Gastroesophageal sphincter (tissue), 3 donors: ENCODE results near the gene FOXP4.

Experiments
- POLR2A ChIP-seq, 2 donors: fragments of 450-650 bp; IDR thresholded peaks; one replicate each; pipeline ENCODE4 v1.6.1; 2017; ENCODE audit warnings: antibody characterized with exemption in 2 of 2, mild to moderate bottlenecking in 2 of 2, moderate library complexity in 1 of 2
- POLR2AphosphoS5 ChIP-seq: sonication (generic); formaldehyde crosslinking; IDR thresholded peaks from one replicate; pipeline ENCODE4 v1.6.1; 2017; ENCODE audit warnings: antibody characterized with exemption
- TF ChIP-seq, protein P1 (sequence below), 4 experiments: fragments of 200-600 bp in 2 of 4; fragments of 450-650 bp in 2 of 4; sonication (generic) in 1 of 4; IDR thresholded peaks; one replicate each; pipeline ENCODE4 v1.5.1; 2017 to 2019; ENCODE audit warnings: antibody characterized with exemption in 4 of 4, mild to moderate bottlenecking in 2 of 4, moderate library complexity in 2 of 4

DNA sequence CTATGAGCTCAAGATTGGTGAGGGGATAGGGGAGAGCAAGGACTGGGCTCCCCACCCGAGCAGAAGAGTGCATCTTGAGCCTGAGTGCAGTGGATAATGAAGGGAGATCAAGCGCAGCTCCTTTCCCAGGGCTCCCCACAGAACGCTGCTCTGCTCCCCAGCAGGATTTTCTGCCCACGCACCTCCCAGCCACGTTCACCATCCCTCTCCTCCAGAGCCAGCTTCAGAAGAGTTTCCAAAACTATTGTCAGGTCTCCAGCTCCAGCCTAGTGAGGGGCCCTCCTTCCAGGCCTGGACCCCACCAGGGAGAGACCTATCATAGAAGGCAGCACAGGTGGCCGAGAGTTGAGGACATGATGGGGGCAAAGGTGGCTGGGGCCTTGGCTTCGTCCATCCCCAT is 34.5 kb downstream of the FOXP4 start:
- TF ChIP-seq POLR2AphosphoS5 = no peak
- TF ChIP-seq POLR2A (IDR thresholded peaks at IDR 0.05) = no peak
- TF ChIP-seq, protein P1, sequence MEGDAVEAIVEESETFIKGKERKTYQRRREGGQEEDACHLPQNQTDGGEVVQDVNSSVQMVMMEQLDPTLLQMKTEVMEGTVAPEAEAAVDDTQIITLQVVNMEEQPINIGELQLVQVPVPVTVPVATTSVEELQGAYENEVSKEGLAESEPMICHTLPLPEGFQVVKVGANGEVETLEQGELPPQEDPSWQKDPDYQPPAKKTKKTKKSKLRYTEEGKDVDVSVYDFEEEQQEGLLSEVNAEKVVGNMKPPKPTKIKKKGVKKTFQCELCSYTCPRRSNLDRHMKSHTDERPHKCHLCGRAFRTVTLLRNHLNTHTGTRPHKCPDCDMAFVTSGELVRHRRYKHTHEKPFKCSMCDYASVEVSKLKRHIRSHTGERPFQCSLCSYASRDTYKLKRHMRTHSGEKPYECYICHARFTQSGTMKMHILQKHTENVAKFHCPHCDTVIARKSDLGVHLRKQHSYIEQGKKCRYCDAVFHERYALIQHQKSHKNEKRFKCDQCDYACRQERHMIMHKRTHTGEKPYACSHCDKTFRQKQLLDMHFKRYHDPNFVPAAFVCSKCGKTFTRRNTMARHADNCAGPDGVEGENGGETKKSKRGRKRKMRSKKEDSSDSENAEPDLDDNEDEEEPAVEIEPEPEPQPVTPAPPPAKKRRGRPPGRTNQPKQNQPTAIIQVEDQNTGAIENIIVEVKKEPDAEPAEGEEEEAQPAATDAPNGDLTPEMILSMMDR (IDR thresholded peaks at IDR 0.05) = no peak
